HEK293 (cell line): Measurements from ENCODE around the gene FOXO3.

Source experiments
- CTCF ChIA-PET: fragments of 350-600 bp; formaldehyde crosslinking; extraction: SDS; loops from one replicate; lab custom pipeline; 2021; ENCODE audit warnings: antibody characterized with exemption; lab: Yijun Ruan, JAX
- POLR2A ChIA-PET: fragments of 300-600 bp; formaldehyde crosslinking; extraction: SDS; loops from one replicate; lab custom pipeline; 2020; ENCODE audit warnings: antibody characterized with exemption, inconsistent platforms; lab: Yijun Ruan, JAX
- H3K27ac ChIP-seq: fragments of 200-500 bp; sonication (Bioruptor generic); 2 replicates; pipeline ENCODE4 v1.5.1; 2014; ENCODE audit warnings: low read depth, low read length, control low read depth, inconsistent platforms; ENCODE audit errors: extremely low read depth
- H3K36me3 ChIP-seq, 2 experiments: fragments of 200-500 bp in 1 of 2; sonication (Bioruptor generic) in 1 of 2; 1 replicate in 1 of 2; 2 replicates in 1 of 2; pipeline ENCODE4 v1.5.1; 2014 to 2017; ENCODE audit warnings: inconsistent platforms in 2 of 2, low read length in 2 of 2; ENCODE audit not compliant: control insufficient read depth in 2 of 2, insufficient read depth in 1 of 2
- H3K4me1 ChIP-seq: fragments of 200-500 bp; sonication (Bioruptor generic); 2 replicates; pipeline ENCODE4 v1.5.1; 2014; ENCODE audit warnings: mild to moderate bottlenecking, low read length, inconsistent platforms; ENCODE audit not compliant: control insufficient read depth, insufficient read depth
- H3K4me3 ChIP-seq: 2 replicates; pipeline ENCODE4 v1.5.1; 2011; ENCODE audit warnings: low read depth, mild to moderate bottlenecking, control low read depth, low read length, moderate library complexity
- H3K9me3 ChIP-seq: fragments of 200-500 bp; sonication (Bioruptor generic); 2 replicates; pipeline ENCODE4 v1.5.1; 2014; ENCODE audit warnings: low read depth, low read length, inconsistent platforms; ENCODE audit not compliant: control insufficient read depth, insufficient read depth
- AEBP2 ChIP-seq: fragments of 450-650 bp; formaldehyde crosslinking; IDR thresholded peaks from 2 replicates; pipeline ENCODE4 v1.5.1; 2016; ENCODE audit warnings: missing biosample characterization, missing genetic modification characterization, borderline replicate concordance
- ATF2 ChIP-seq: fragments of 450-650 bp; formaldehyde crosslinking; IDR thresholded peaks from 2 replicates; pipeline ENCODE4 v1.5.1; 2016; ENCODE audit warnings: missing biosample characterization, missing genetic modification characterization, low read depth
- ELK4 ChIP-seq: IDR thresholded peaks from 2 replicates; pipeline ENCODE4 v1.6.1; 2011; ENCODE audit warnings: mild to moderate bottlenecking, low read depth, low read length, borderline replicate concordance
- KLF9 ChIP-seq: fragments of 450-650 bp; formaldehyde crosslinking; IDR thresholded peaks from 2 replicates; pipeline ENCODE4 v1.5.1; 2016; ENCODE audit warnings: missing biosample characterization, missing genetic modification characterization, low read depth
- MYNN ChIP-seq: fragments of 450-650 bp; formaldehyde crosslinking; IDR thresholded peaks from 2 replicates; pipeline ENCODE4 v1.5.1; 2016; ENCODE audit warnings: missing biosample characterization, missing genetic modification characterization, borderline replicate concordance
- PRDM6 ChIP-seq: fragments of 450-650 bp; formaldehyde crosslinking; IDR thresholded peaks from 2 replicates; pipeline ENCODE4 v1.5.1; 2017; ENCODE audit warnings: missing biosample characterization, missing genetic modification characterization
- WT1 ChIP-seq: fragments of 450-650 bp; formaldehyde crosslinking; IDR thresholded peaks from 2 replicates; pipeline ENCODE4 v1.5.1; 2016; ENCODE audit warnings: missing biosample characterization, missing genetic modification characterization
- ZBTB26 ChIP-seq: fragments of 450-650 bp; formaldehyde crosslinking; optimal IDR thresholded peaks from 2 replicates; pipeline ENCODE3; 2016; ENCODE audit warnings: missing biosample characterization, mild to moderate bottlenecking, missing genetic modification characterization
- ZBTB44 ChIP-seq: fragments of 450-650 bp; IDR thresholded peaks from 2 replicates; pipeline ENCODE4 v1.5.1; 2018; ENCODE audit warnings: missing biosample characterization, mild to moderate bottlenecking, missing genetic modification characterization
- ZFHX2 ChIP-seq: fragments of 450-650 bp; formaldehyde crosslinking; conservative IDR thresholded peaks from 2 replicates; pipeline ENCODE4 v1.5.1; 2016; ENCODE audit warnings: missing biosample characterization, missing genetic modification characterization
- ZNF239 ChIP-seq: fragments of 450-650 bp; formaldehyde crosslinking; IDR thresholded peaks from 2 replicates; pipeline ENCODE4 v1.5.1; 2016; ENCODE audit warnings: missing biosample characterization, missing genetic modification characterization
- ZNF362 ChIP-seq: fragments of 450-650 bp; formaldehyde crosslinking; IDR thresholded peaks from 2 replicates; pipeline ENCODE4 v1.5.1; 2016; ENCODE audit warnings: missing biosample characterization, missing genetic modification characterization
- ZNF488 ChIP-seq: fragments of 450-650 bp; formaldehyde crosslinking; IDR thresholded peaks from 2 replicates; pipeline ENCODE4 v1.5.1; 2016; ENCODE audit warnings: missing biosample characterization, missing genetic modification characterization
- ZNF624 ChIP-seq: fragments of 450-650 bp; formaldehyde crosslinking; IDR thresholded peaks from 2 replicates; pipeline ENCODE4 v1.5.1; 2017; ENCODE audit warnings: missing biosample characterization, missing genetic modification characterization
- ZNF629 ChIP-seq: fragments of 450-650 bp; formaldehyde crosslinking; IDR thresholded peaks from 2 replicates; pipeline ENCODE4 v1.5.1; 2017; ENCODE audit warnings: missing biosample characterization, missing genetic modification characterization
- ZNF645 ChIP-seq: fragments of 450-650 bp; formaldehyde crosslinking; IDR thresholded peaks from 2 replicates; pipeline ENCODE4; 2016; ENCODE audit warnings: missing biosample characterization, missing genetic modification characterization
- ZNF658 ChIP-seq: fragments of 450-650 bp; formaldehyde crosslinking; IDR thresholded peaks from 2 replicates; pipeline ENCODE4; 2016; ENCODE audit warnings: missing biosample characterization, missing genetic modification characterization
- ZNF664 ChIP-seq: fragments of 450-650 bp; formaldehyde crosslinking; IDR thresholded peaks from 2 replicates; pipeline ENCODE4 v1.5.1; 2016; ENCODE audit warnings: missing biosample characterization, missing genetic modification characterization
- ZSCAN16 ChIP-seq: fragments of 450-650 bp; formaldehyde crosslinking; IDR thresholded peaks from 2 replicates; pipeline ENCODE4 v1.5.1; 2016; ENCODE audit warnings: missing biosample characterization, missing genetic modification characterization
- ZSCAN5A ChIP-seq: fragments of 450-650 bp; formaldehyde crosslinking; IDR thresholded peaks from 2 replicates; pipeline ENCODE4 v1.5.1; 2016; ENCODE audit warnings: missing biosample characterization, missing genetic modification characterization

The FOXO3 gene

GRCh38 chr6:108653949-108654348 lies 93.2 kb downstream of the FOXO3 start:
- POLR2A ChIA-PET: interaction anchor here (1.0 kb wide), 1 partner anchor 31 kb away, joined by 3 read pairs; no protein-coding TSS in a partner anchor
- TF ChIP-seq WT1 (no peak), ZFHX2 (tag by site-specific recombination) (peak; percentile 45; the same call in 1 of the 2 replicates), ZSCAN16 (peak; percentile 83), ZNF645 (tag by site-specific recombination) (no peak), AEBP2 (no peak), ZNF488 (no peak), ZNF239 (tag by site-specific recombination) (no peak), ZNF624 (tag by site-specific recombination) (no peak), ZBTB44 (tag by site-specific recombination) (0 out of 2 replicates have a peak, but pooled peaks have one; percentile 40), KLF9 (tag by site-specific recombination) (no peak), ZBTB26 (tag by site-specific recombination) (no peak), MYNN (no peak)
- TF ChIP-seq, all 188 proteins: peak for 3
- CTCF ChIA-PET: interaction anchor here (1.1 to 1.4 kb wide), 2 partner anchors 14 to 420 kb away, joined by 4 to 5 read pairs; no protein-coding TSS in a partner anchor
- Histone ChIP-seq H3K36me3 (no peaks in the 10 kb centered on the region), H3K4me3 (no peak overlapping the region), H3K27ac (no peak overlapping the region), H3K9me3 (no peaks in the 10 kb centered on the region), H3K4me1 (peaks cover 26% of the 10 kb centered on the region)

GRCh38 chr6:108654465-108655106 lies 93.9 kb downstream of the FOXO3 start:
- no peak overlapping the region for H3K27ac ChIP-seq
- no peaks in the 10 kb centered on the region for H3K36me3 ChIP-seq
- ChIA-PET POLR2A (interaction anchor here (1.0 kb wide), 1 partner anchor 30 kb away, joined by 3 read pairs; no protein-coding TSS in a partner anchor), CTCF (interaction anchor here (1.1 to 1.4 kb wide), 2 partner anchors 129 to 419 kb away, joined by 3 to 4 read pairs; no protein-coding TSS in a partner anchor)
- no peak overlapping the region for H3K4me3 ChIP-seq
- no peaks in the 10 kb centered on the region for H3K9me3 ChIP-seq
- peaks cover 26% of the 10 kb centered on the region for H3K4me1 ChIP-seq
- TF ChIP-seq ZNF629 (tag by site-specific recombination) (peak; percentile 62), ZSCAN5A (tag by site-specific recombination) (no peak), ZNF664 (tag by site-specific recombination) (no peak), ATF2 (tag by site-specific recombination) (peak; percentile 71), ELK4 (no peak), ZNF362 (tag by site-specific recombination) (no peak), PRDM6 (tag by site-specific recombination) (peak; percentile 46), ZNF658 (tag by site-specific recombination) (no peak)
